ENCODE measurements around the gene SIM1.

The SIM1 gene

GRCh38 chr6:100459592-100460184, 5.0 kb downstream of the SIM1 start:
- no peak for TF ChIP-seq CTCF (IDR thresholded peaks at IDR 0.05)
- TF ChIP-seq ZFX (IDR thresholded peaks at IDR 0.05; ENCODE audit: borderline replicate concordance) = no peak
- no peak overlapping the region for H3K27ac ChIP-seq

- no peak overlapping the region for H3K27ac ChIP-seq
- TF ChIP-seq ZFX (IDR thresholded peaks at IDR 0.05; ENCODE audit: borderline replicate concordance) (no peak), CTCF (IDR thresholded peaks at IDR 0.05) (no peak)
Measured at GRCh38 chr6:100458841-100459591, 5.7 kb downstream of the SIM1 start.

GRCh38 chr6:100457311-100457990, 7.3 kb downstream of the SIM1 start:
- H3K27ac ChIP-seq = no peak overlapping the region
- TF ChIP-seq ZFX (IDR thresholded peaks at IDR 0.05; ENCODE audit: borderline replicate concordance) (no peak), CTCF (IDR thresholded peaks at IDR 0.05) (no peak)

GRCh38 chr6:100456908-100457235, 7.8 kb downstream of the SIM1 start:
- no peak overlapping the region for H3K27ac ChIP-seq
- TF ChIP-seq ZFX (IDR thresholded peaks at IDR 0.05; ENCODE audit: borderline replicate concordance) (no peak), CTCF (IDR thresholded peaks at IDR 0.05) (no peak)

GRCh38 chr6:100456141-100456907, 8.4 kb downstream of the SIM1 start:
- no peak overlapping the region for H3K27ac ChIP-seq
- TF ChIP-seq CTCF (IDR thresholded peaks at IDR 0.05) = no peak
- no peak for TF ChIP-seq ZFX (IDR thresholded peaks at IDR 0.05; ENCODE audit: borderline replicate concordance)

- TF ChIP-seq ZFX (IDR thresholded peaks at IDR 0.05; ENCODE audit: borderline replicate concordance) (no peak), CTCF (IDR thresholded peaks at IDR 0.05) (no peak)
- no peak overlapping the region for H3K27ac ChIP-seq
Measured at GRCh38 chr6:100455230-100456124, 9.2 kb downstream of the SIM1 start.

Measured in 22Rv1 (cell line).